Transverse colon (tissue), 4 donors: ENCODE data around the gene RRAGD.

ENCODE experiments used
- CTCF ChIP-seq, 5 experiments: fragments of 200-600 bp in 3 of 5; fragments of 450-650 bp in 2 of 5; sonication (generic) in 3 of 5; IDR thresholded peaks; 1 replicate in 2 of 5; 2 replicates in 3 of 5; pipeline ENCODE4 v1.5.1; 2016 to 2017; ENCODE audit warnings: antibody characterized with exemption in 5 of 5, inconsistent platforms in 3 of 5, mild to moderate bottlenecking in 2 of 5, moderate library complexity in 1 of 5
- EP300 ChIP-seq: sonication (generic); formaldehyde crosslinking; IDR thresholded peaks from one replicate; pipeline ENCODE4 v1.6.1; 2017; ENCODE audit warnings: antibody characterized with exemption, low read depth
- POLR2A ChIP-seq: fragments of 450-650 bp; IDR thresholded peaks from one replicate; pipeline ENCODE4 v1.6.1; 2016; ENCODE audit warnings: antibody characterized with exemption, mild to moderate bottlenecking, moderate library complexity
- POLR2AphosphoS5 ChIP-seq, 3 donors: sonication (generic); formaldehyde crosslinking; IDR thresholded peaks; one replicate each; pipeline ENCODE4 v1.6.1; 2016; ENCODE audit warnings: antibody characterized with exemption in 3 of 3

- TF ChIP-seq EP300 (no peak), POLR2AphosphoS5 (IDR thresholded peaks at IDR 0.05) (no peak), CTCF (IDR thresholded peaks at IDR 0.05) (no peak), POLR2A (no peak)
Observed at GRCh38 chr6:89440200-89440599, 28.1 kb upstream of the RRAGD start.
